CD14-positive monocyte (primary cell): ENCODE results near the gene ZC3HAV1L. TPM values are rescaled to one million over a fixed set of nuclear protein-coding genes. Genes with fewer than 3 reads are reported as not detected.
"Not testable (repeated sequence)": the region's sequence is repeated elsewhere in the genome, so short reads cannot be mapped to it uniquely, and the experiment has no call there.

Experiments used
- DNase-seq, 3 donors: peaks; one replicate each; pipeline ENCODE4 v3.0.0-alpha.2; 2011 to 2022
- H2AFZ ChIP-seq: 2 replicates; pipeline ENCODE4 v1.6.0; 2012; ENCODE audit warnings: mild to moderate bottlenecking, low read depth, low read length, inconsistent platforms; ENCODE audit not compliant: insufficient read depth, poor library complexity, severe bottlenecking
- H3K27ac ChIP-seq, 2 donors: 1 replicate in 1 of 2; 2 replicates in 1 of 2; pipeline ENCODE4 v1.5.1; 2012 to 2013; ENCODE audit warnings: low read length in 2 of 2, control low read depth in 1 of 2, inconsistent platforms in 1 of 2, low read depth in 1 of 2, mild to moderate bottlenecking in 1 of 2
- H3K27me3 ChIP-seq, 2 donors: one replicate each; pipeline versions ENCODE4 v1.6.0 to v1.6.1; 2011 to 2013; ENCODE audit warnings: low read length in 2 of 2; ENCODE audit not compliant: control insufficient read depth in 2 of 2, insufficient read depth in 2 of 2
- H3K36me3 ChIP-seq, 2 donors: replicated peaks in 1 of 2; 1 replicate in 1 of 2; 2 replicates in 1 of 2; pipeline versions ENCODE4 v1.5.1 to v1.6.1; 2012 to 2013; ENCODE audit warnings: low read length in 2 of 2, control low read depth in 1 of 2, inconsistent platforms in 1 of 2, mild to moderate bottlenecking in 1 of 2; ENCODE audit not compliant: insufficient read depth in 2 of 2, control insufficient read depth in 1 of 2
- H3K4me1 ChIP-seq, 2 donors: 1 replicate in 1 of 2; 2 replicates in 1 of 2; pipeline versions ENCODE4 v1.5.1 to v1.6.1; 2012 to 2013; ENCODE audit warnings: low read length in 2 of 2, control low read depth in 1 of 2, inconsistent platforms in 1 of 2, mild to moderate bottlenecking in 1 of 2, moderate library complexity in 1 of 2; ENCODE audit not compliant: insufficient read depth in 2 of 2, control insufficient read depth in 1 of 2
- H3K4me2 ChIP-seq: replicated peaks from 2 replicates; pipeline ENCODE3; 2012; ENCODE audit warnings: low read length, moderate library complexity, mild to moderate bottlenecking; ENCODE audit not compliant: poor library complexity, severe bottlenecking; ENCODE audit errors: extremely low read depth
- H3K4me3 ChIP-seq, 3 experiments: fragments of 200-600 bp in 1 of 3; sonication (generic) in 1 of 3; replicated peaks in 1 of 3; 1 replicate in 2 of 3; 2 replicates in 1 of 3; pipeline ENCODE4 v1.5.1; 2011 to 2013; ENCODE audit warnings: low read length in 3 of 3, mild to moderate bottlenecking in 3 of 3, control low read depth in 2 of 3, low read depth in 2 of 3, inconsistent platforms in 1 of 3, moderate library complexity in 1 of 3
- H3K79me2 ChIP-seq: 2 replicates; pipeline ENCODE4 v1.6.0; 2012; ENCODE audit warnings: mild to moderate bottlenecking, control low read depth, inconsistent platforms, low read length, moderate library complexity; ENCODE audit not compliant: insufficient read depth
- H3K9ac ChIP-seq: 2 replicates; pipeline ENCODE4 v1.6.0; 2017; ENCODE audit warnings: low read length, mild to moderate bottlenecking; ENCODE audit not compliant: insufficient read depth, poor library complexity, severe bottlenecking
- H3K9me3 ChIP-seq, 2 donors: replicated peaks in 1 of 2; 1 replicate in 1 of 2; 2 replicates in 1 of 2; pipeline versions ENCODE4 v1.5.1 to v1.6.1; 2012 to 2013; ENCODE audit warnings: low read length in 2 of 2, control low read depth in 1 of 2; ENCODE audit not compliant: control insufficient read depth in 1 of 2, insufficient read depth in 1 of 2
- H4K20me1 ChIP-seq: 2 replicates; pipeline ENCODE4 v1.6.0; 2012; ENCODE audit warnings: mild to moderate bottlenecking, low read length, control low read depth, moderate library complexity; ENCODE audit not compliant: insufficient read depth
- H3K27ac Mint-ChIP-seq, 7 donors: one replicate each; pipeline ENCODE4 v1.8.0; 2020; ENCODE audit warnings: mild to moderate bottlenecking in 7 of 7, mixed read lengths in 7 of 7, moderate library complexity in 6 of 7, inconsistent platforms in 2 of 7
- H3K27me3 Mint-ChIP-seq, 3 donors: one replicate each; pipeline ENCODE4 v1.8.0; 2021 to 2022; ENCODE audit warnings: low read depth in 3 of 3, mild to moderate bottlenecking in 3 of 3, mixed read lengths in 3 of 3, moderate library complexity in 3 of 3, inconsistent platforms in 1 of 3
- H3K36me3 Mint-ChIP-seq, 2 donors: one replicate each; pipeline ENCODE4 v1.8.0; 2020; ENCODE audit warnings: mixed read lengths in 2 of 2, inconsistent platforms in 1 of 2, mild to moderate bottlenecking in 1 of 2
- H3K4me1 Mint-ChIP-seq: one replicate; pipeline ENCODE4 v1.8.0; 2020; ENCODE audit warnings: mild to moderate bottlenecking, mixed read lengths
- H3K4me3 Mint-ChIP-seq, 2 donors: one replicate each; pipeline ENCODE4 v1.8.0; 2020; ENCODE audit warnings: mild to moderate bottlenecking in 2 of 2, mixed read lengths in 2 of 2, moderate library complexity in 1 of 2
- H3K9me3 Mint-ChIP-seq, 7 donors: one replicate each; pipeline ENCODE4 v1.8.0; 2020 to 2022; ENCODE audit warnings: mixed read lengths in 7 of 7, mild to moderate bottlenecking in 6 of 7, moderate library complexity in 6 of 7, inconsistent platforms in 2 of 7
- WGBS: methylation state at CpG from one replicate; pipeline ENCODE4 v1.1.5; 2013; ENCODE audit warnings: missing lambda C conversion rate; ENCODE audit not compliant: insufficient coverage; 5-methylcytosine and 5-hydroxymethylcytosine counted together
- intact Hi-C, 2 donors: fragments of 100-400 bp; cut with micrococcal nuclease; formaldehyde crosslinking; loops; one replicate each; pipeline versions ENCODE4 v1.15.0 to v1.15.1; 2023
- polyA plus RNA-seq, 3 donors: library from polyadenylated mRNA; depleted of rRNA in 1 of 3; unstranded in 2 of 3; stranded (reverse) in 1 of 3; fragments of 300-500 nt in 2 of 3; fragments of >200 nt in 1 of 3; fragmentation: Illumina TruSeq in 2 of 3; gene quantifications; 1 replicate in 2 of 3; 2 replicates in 1 of 3; pipeline ENCODE4 v1.2.3, GENCODE V29; 2012 to 2021
- TF ChIP-seq, protein P1 (sequence below): fragments of 200-600 bp; IDR thresholded peaks from one replicate; pipeline ENCODE4 v1.8.0; 2022; ENCODE audit warnings: antibody characterized with exemption, mild to moderate bottlenecking

ZC3HAV1L gene
- polyA plus RNA-seq, 3 donors, result 0.10 TPM; not detected in 2

DNA sequence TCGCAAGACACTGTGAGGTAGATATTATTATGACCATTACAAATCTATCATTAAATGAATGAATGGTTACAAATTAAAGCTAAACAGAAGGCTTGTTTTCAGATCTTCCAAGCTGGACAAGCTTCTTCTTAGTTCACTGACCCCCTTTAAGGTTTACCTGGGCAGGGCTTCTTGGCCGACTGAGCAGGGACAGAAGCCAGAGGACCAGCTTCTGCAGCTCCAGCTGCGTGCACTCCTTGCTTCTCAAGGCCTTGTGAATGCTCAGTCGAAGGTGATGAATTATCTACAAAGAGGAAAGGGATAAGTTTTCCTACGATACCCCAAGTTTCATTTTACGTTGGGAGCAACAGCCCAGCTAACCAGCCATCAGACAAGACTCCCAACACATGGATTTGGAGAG lies 9.3 kb downstream of the ZC3HAV1L start:
- Histone ChIP-seq H4K20me1 (no peaks in the 10 kb centered on the region), H3K4me2 (no peak overlapping the region), H3K79me2 (no peaks in the 10 kb centered on the region), H3K9me3 (no peaks in the 10 kb centered on the region), H3K9ac (no peak overlapping the region), H3K36me3 (no peaks in the 10 kb centered on the region), H3K4me3 (no peak overlapping the region), H3K4me1 (no peaks in the 10 kb centered on the region), H2AFZ (no peak overlapping the region), H3K27ac (no peak overlapping the region), H3K27me3 (no peaks in the 10 kb centered on the region)
- Mint-ChIP-seq H3K36me3 (peaks cover 10 to 20% of the 10 kb centered on the region in 2 donors), H3K27ac (no peak overlapping the region), H3K4me1 (no peaks in the 10 kb centered on the region), H3K9me3 (peaks cover 0 to 1% (median 0%) of the 10 kb centered on the region in 7 donors), H3K27me3 (peaks cover 0 to 2% (median 0%) of the 10 kb centered on the region in 3 donors), H3K4me3 (no peak overlapping the region)
- intact Hi-C loops, result no loop called here
- no peak for DNase-seq
- TF ChIP-seq, protein P1, sequence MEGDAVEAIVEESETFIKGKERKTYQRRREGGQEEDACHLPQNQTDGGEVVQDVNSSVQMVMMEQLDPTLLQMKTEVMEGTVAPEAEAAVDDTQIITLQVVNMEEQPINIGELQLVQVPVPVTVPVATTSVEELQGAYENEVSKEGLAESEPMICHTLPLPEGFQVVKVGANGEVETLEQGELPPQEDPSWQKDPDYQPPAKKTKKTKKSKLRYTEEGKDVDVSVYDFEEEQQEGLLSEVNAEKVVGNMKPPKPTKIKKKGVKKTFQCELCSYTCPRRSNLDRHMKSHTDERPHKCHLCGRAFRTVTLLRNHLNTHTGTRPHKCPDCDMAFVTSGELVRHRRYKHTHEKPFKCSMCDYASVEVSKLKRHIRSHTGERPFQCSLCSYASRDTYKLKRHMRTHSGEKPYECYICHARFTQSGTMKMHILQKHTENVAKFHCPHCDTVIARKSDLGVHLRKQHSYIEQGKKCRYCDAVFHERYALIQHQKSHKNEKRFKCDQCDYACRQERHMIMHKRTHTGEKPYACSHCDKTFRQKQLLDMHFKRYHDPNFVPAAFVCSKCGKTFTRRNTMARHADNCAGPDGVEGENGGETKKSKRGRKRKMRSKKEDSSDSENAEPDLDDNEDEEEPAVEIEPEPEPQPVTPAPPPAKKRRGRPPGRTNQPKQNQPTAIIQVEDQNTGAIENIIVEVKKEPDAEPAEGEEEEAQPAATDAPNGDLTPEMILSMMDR, result no peak
- 100% methylated on average over 2 of the region's 6 CpGs for WGBS

DNA sequence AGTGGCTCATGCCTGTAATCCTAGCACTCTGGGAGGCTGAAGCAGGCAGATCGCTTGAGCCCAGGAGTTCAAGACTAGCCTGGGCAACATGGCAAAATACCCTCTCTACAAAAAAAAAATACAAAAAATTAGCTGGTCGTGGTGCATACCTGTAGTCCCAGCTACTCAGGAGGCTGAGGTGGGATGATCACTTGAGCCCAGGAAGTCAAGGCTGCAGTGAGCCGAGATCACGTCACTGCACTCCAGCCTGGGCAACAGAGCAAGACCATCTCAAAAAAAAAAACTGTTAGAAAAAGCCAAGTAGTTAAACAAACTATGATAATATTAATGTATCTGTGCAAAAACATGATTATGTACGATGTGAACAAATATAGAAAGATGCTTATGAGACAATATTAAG lies 10.0 kb downstream of the ZC3HAV1L start:
- H3K9me3 ChIP-seq, H2AFZ ChIP-seq, intact Hi-C loops, H3K4me3 ChIP-seq, H4K20me1 ChIP-seq, H3K9ac ChIP-seq, H3K4me1 Mint-ChIP-seq, H3K27ac ChIP-seq, H3K4me3 Mint-ChIP-seq, H3K36me3 ChIP-seq, H3K27me3 Mint-ChIP-seq, H3K4me2 ChIP-seq, H3K79me2 ChIP-seq, H3K9me3 Mint-ChIP-seq, H3K27ac Mint-ChIP-seq, H3K4me1 ChIP-seq, DNase-seq, H3K27me3 ChIP-seq: not testable (repeated sequence)
- peaks cover 10 to 20% of the 10 kb centered on the region in 2 donors for H3K36me3 Mint-ChIP-seq
- no CpG with 5 or more reads among the region's 5 CpGs for WGBS
